HG02763 (cell line): ENCODE results near the gene TEDDM1.

ENCODE experiments used
- ATAC-seq: cut with Tn5 transposase; IDR thresholded peaks from one replicate; pipeline ENCODE4 v1.9.1; 2021; ENCODE audit warnings: mild to moderate bottlenecking, moderate library complexity; ENCODE audit not compliant: unreplicated experiment

TEDDM1 gene

DNA sequence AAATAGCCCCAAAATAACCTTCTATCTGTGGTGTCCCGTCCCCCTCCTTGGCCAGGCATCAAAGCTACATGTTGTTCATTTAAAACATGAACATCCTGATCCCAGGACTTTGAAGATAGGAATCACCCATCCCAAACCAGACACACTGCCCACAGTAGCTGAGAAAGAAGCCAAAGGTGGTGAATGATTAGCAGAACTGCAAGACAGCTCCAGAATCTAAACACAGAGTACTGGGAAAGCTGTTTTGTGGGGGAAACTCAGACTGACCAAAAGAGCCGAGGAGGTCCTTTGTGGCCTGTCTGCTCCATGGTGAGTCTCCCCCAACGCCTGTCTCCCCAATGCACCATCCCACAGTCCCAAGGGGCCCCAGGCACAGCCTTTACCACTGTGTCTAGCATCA lies 7.3 kb upstream of the TEDDM1 start:
- ATAC-seq: no peak

DNA sequence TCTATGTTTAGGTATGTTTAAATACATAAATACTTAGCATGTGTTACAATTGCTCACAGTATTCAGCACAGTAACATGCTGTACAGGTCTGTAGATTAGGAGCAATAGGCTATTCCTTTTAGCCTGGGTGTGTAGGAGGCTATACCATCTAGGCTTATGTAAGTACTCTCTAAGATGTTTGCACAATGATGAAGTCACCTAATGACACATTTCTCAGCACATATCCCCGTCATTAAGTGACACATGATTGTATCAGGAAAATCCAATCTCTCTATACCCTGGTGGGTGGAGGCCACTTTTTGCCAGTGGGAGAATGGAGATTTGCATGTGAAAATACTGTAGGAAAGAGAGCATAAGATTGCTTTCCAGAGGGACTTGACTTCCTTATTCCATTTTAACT lies 5.5 kb upstream of the TEDDM1 start:
- no peak for ATAC-seq

DNA sequence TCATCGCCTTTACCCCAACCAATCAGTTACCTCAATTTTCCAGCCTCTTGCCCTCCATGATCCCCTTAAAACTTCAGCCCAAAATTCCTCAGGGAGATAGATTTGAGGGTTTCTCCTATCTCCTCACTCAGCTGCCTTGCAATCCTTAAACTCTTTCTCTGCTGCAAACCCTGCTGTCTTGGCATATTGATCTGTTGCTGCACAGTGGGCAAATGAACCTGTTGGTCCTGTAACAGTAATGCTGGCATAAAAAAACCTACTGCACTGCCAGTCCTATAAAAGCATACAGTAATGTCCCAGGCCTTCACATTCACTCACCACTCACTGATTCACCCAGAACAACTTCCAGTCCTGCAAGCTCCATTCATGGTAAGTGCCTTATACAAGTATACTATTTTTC lies 5.1 kb upstream of the TEDDM1 start:
- ATAC-seq: no peak

DNA sequence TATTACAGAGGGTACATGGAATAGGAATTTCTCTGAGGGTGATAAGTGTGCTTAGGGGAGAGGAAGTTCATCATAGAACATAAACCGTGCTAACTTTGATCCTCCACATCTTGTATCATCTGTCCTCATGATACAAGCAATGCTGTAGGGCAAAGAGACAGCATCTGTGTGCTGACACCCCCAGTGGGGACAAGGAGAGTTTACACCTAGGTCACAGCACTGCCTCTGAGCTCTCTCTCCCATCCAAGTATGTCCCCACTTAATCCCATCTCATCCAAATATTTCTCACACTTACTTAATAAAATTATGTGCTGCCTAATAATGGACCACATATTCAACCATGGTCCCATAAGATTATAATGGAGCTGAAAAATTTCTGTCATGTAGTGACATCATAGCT lies 4.3 kb upstream of the TEDDM1 start:
- ATAC-seq: no peak

DNA sequence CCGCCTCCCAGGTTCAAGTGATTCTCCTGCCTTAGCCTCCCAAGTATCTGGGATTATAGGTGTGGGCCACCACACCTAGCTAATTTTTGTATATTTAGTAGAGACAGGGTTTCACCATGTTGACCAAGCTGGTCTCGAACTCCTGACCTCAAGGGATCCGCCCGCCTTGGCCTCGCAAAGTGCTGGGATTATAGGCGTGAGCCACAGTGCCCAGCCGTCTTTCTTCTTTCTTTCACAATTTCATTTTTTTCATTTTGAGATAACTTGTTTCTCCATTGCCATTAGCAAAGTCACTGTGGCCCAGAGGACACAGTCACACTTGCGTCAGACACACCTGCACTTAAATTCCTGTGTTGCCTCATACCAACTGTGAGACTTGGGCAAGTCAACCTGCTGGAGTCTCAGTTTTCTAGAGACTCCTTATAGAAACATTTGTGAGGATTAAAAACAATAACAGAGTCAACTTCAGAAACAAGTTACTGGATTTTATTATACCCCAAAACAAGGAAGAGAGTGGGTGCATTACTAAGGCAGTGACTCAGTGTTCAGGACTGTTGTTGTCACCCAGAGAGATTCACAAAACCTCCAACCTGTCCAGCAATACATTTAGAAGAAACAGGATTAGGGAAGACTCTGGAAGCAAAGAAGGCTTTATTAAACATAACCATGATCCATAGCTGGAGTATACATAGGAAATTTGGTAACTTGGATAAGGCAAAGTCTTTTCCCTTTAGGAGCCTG lies 2.6 kb downstream of the TEDDM1 start:
- ATAC-seq: no peak

DNA sequence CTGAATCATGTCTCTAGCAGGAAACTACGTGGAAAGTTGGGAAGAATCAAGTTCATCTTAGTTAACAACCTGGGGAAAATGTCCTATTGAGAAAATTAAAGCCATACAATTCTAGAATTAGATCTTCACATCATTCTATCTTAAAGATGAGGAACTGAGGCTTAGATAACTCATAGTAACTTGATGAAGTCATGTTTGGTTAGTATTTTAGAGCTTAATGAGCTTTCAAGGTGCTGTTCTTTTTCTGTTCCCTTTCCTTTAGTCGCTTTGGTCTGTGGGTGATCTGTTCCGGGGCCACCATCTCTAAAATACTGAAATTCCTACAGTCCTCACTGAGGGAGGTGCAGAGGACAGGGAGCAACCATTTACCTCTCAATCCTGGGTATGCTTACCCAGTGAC lies 4.6 kb downstream of the TEDDM1 start:
- ATAC-seq: no peak

DNA sequence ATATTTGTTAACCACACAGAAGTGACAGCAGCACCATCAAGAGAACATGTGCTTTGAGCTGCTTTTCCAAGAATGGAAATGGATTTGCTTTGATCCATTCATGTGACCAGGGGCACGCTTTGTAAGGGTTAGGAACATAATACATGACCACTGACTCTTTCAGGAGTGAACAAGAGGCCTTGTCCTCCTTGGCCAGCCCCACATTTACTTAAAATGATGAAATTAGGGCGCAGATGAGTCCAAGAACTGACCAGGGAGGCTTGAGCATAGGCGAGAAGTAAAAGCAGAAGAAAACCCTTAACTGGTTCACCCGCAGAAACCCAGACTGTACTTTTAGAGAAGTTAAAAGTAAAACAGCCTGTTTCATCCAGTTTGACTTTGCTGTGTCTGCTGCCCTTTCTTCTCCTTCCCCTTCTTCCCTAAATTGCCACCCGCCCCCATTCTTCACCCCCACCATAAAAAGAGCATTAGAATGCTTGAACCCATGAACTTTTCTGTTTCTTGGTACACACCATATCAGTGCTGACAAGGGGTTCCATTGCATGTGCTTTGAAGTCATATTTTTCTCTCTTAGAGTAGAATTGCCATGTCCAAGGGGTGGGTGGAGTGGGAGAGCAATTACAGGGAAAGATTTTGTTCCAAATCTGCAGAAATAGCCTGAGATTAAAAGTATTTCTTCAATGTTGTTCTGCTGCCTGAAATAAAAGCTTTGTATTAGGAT lies 6.3 kb downstream of the TEDDM1 start:
- ATAC-seq: no peak

DNA sequence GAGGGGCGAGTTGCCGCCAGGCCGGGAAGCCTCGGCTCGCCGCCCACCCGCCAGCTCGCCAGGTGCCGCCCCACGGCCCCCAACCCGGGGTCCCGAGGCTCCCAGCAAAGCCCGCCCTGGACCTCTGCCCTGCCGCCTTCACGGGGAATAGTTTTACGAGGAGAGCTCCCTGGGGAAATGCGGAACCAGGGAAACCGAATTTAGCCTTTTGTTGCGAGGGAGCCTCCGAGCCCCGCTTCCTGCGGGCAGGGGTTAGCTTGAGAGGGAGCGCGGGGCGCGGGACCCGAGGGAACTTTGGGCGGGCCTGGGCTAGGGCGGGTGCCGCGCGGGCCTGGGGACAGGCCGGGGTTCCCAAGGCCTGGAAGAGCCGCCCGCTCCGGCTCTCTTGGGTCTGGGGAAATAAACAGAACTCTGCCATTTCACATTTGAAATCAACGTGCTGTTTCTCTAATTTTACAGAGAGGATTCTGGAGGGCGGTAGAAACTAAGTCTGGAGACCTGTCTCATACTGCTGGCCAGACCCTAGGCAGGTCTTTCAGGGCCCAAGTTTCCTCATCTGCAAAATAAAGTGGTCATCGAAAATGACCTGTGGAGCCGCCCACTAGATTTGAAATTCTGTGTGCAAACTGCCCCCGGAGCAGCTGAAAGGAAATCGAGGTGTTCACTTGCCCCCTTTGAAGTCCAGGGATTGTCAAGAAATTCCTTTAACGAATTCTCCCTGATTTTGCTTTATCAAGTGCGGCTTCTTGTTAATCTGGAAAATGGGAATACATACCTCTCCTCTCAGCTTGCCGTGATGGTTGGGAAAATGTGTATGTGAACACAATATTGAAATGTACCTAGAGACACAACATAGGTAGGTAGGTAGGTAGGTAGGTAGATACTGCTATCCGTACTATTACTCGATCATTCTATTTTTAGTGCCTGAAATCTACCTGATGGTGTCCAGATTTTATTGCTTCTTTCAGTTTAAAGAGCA lies 8.1 kb downstream of the TEDDM1 start:
- no peak for ATAC-seq

DNA sequence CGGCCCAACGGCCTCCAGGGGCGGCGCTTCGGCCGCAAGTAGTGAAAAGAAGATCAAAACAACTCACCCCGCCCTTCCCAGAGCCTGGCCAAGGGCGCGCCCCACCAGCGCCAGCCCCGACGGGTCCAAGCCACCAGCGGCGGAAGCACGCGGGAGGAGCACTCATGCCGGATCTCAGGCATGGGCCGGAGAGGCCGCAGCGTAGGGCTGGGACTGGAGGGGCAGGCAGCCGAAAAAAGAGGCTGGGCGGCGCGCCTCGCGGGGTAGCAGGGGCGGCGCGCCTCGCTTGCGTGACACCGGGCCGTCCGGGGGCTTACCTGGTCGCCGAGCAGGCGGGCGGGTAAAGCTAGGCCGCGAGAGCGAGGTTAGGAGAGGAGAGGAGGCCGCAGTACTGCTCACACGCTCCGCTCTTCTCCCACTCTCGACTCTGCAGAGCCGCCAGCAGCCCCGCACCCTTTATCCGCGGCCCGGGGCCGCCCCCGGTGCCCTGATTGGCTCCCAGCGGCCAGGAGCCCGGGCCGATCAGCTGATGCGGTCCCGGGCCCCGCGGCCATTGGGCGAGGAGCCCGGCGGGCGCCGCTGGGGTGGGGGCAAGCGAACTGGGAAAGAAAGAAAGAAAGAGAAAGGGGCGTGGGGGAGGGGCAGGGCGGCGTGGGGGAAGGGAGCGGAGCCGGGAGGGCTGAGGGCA lies 9.0 kb downstream of the TEDDM1 start, which contains the start of gene GLUL:
TSS of gene GLUL (minus strand) at position 429 of the 688 bp plus-strand sequence. CDS start 3,053 bp downstream, outside the sequence.
- peak; percentile 66 for ATAC-seq

DNA sequence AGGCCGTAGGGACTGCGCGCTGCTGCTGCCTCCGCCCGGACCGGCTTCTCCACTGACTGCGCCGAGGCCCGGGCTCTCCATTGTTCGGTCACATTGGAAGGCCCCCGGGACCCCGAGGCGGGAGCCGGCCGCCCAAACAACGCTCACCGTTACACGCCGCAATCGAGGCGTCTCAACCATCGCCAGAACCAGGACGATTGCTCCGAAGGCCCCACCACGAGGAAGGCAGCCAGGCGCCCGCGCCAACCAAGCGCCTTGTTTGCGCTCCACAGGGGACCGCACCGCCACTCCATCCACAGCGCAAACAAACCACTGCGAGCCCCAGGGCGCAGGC lies 9.5 kb downstream of the TEDDM1 start:
- no peak for ATAC-seq

DNA sequence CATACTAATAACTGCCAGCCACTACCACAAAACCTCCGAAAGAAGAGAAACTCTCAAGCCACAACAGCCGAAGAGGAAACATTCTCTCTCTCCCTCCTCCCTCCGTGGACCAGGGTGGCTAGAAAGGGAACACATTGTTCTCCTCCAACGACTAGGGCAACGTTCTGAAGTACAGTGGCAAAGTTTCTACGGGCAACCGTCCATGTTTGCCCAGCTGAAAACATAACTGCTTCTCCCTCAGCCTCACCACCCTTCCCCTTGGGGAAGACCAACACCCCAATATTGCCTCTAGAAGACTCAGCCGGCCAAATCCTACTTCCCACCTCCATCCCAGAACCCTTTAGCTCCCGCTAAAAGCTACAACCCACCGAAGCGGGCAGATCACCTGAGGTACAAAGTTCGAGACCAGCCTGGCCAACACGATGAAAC lies 10.8 kb downstream of the TEDDM1 start:
- ATAC-seq: no peak

DNA sequence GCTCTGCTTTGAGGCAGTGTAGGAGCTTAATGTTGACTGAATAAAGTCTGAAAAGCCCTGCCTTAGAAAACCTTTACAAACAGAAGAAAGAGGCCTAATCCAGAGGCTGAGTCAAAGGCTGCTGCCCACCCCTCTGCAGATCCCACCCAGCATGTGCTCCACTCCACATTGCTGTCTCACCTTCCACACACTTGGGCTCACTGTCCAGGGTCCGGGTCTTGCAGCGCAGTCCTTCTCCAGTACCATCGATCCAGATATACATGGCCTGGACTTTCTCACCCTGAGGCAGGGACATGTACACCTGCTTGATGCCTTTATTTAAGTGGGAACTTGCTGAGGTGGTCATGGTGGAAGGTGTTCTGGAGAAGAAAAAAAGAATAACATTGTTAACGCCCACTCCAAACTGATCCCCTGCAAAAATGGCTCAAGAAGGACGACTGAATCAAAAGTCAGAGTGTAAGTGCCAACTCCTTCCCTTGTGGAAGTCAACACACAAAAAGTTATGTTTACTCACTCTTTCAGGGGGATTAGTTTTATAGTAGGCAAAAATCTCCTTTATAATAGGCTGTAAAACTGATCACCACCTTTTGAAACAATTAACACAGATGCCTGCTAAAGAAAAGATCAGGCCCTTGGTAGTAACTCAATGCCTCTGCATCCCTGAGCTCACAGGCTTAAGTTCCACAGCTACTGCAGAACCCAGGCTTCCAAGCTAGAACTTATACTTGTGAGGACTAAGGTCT lies 11.9 kb downstream of the TEDDM1 start:
- no peak for ATAC-seq

DNA sequence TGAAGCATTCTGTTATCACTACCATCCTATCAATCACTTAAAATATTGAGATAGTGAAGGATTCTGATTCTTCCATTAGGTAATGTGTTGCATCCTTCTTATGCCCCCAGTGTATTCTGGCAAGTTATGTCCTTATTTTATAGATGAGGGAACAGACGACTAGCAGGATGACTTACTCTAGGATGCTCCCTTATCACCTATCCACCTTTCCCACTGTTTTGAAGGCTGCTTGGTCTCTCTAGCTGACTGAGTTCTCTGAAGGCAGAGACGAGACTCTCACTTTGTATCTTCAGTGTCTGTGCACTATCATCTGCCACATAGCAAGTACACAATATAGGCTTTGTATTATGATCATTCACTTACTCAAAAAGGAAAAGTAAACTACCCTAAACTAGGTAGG lies 12.9 kb downstream of the TEDDM1 start:
- ATAC-seq: no peak

DNA sequence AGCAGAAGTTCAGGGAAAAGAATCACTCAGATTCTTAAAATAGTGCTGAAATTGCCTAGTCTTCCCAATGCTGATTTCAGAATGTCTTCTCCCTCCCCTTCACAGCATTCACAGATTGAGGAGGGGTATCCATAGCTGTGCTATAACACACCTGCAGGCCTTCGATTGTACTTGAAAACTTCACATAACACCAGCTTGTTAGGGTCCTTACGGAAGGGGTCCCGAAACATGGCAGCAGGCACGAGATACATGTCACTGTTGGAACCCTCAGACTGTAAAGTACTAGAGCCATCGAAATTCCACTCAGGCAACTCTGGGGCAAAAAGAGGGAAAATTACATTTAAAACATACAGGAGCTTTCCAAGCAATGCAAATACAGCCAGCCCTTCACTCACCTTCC lies 13.5 kb downstream of the TEDDM1 start:
- ATAC-seq: no peak

DNA sequence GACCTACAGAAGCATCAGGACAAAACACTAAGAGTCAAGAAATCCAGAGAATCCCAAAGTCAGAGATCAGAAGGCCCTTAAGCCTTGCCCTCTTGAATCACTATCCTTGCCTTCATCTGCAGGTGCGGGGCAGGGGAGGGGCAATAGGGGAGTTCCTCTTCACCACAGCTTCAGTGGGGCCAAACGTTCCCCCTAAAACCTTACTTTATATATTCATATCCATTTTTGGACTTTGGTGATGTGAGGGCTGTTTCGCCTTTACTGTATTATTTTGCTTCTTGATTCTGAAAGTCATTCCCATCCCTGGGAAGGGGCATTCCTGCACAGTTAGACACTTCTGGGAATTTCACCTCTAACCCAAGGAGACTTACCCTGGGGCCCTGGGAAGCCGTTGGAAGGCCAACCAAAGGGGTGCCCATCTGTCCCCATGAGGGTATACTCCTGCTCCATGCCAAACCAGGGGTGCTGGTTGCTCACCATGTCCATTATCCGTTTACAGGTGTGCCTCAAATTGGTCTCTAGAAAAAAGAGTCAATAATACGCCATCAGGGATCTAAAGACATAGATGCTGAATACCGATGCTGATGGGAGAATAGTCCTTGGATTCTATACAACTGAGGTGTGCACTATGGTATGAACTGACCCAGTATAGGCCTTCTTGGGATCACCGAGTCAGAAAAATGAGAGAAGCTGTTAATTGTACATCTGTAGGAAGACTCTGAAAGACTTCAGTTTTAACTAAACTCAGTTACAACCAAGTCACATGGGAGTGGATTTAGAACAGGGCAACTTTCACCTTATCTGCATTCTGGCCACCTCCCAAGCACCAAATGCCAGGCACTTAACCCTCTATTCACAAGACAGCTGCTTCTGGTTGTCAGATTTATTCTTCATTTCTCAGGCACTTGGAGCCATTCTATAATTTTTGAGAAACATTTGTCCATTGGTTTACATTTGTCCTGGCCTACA lies 14.3 kb downstream of the TEDDM1 start:
- ATAC-seq: no peak

DNA sequence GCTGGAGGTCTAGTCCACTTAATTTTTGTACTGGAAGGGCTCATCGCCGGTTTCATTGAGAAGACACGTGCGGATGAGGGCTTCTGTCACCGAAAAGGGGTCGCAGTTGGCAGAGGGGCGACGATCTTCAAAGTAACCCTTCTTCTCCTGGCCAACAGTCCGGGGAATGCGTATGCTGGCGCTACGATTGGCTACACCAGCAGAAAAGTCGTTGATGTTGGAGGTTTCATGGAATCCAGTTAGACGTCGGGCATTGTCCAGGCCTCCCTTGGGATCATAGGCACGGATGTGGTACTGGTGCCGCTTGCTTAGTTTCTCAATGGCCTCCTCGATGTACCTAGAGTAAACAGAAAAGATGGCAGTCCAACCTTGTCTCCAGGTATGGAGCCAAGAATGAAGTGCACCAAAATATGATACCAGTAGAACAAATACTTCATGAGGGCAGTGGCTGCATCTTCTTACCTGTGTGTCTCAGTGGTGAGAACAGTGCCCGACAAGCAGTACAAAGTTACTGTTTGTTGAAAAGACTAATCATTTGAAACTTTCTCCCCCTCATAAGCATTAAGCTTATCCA lies 16.0 kb downstream of the TEDDM1 start:
- no peak for ATAC-seq

DNA sequence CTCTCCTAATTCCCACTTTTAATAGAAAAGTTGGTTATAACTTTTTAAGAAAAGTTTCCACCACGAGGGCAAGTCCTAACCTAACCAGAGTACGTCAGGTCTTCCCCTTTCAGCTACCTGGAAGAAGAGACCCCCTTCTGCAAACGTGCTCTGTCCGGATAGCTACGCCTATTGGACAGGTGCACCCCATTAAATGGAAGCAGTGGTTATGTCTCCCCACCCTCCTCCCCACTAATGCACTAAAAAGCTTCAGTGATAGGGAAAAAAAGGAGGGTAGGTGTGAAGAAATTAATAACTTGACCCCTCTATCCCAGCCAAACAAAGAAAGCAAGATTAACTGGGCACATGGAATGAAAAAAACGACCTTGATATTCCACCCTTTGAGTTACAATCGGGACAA lies 16.5 kb downstream of the TEDDM1 start:
- ATAC-seq: no peak

DNA sequence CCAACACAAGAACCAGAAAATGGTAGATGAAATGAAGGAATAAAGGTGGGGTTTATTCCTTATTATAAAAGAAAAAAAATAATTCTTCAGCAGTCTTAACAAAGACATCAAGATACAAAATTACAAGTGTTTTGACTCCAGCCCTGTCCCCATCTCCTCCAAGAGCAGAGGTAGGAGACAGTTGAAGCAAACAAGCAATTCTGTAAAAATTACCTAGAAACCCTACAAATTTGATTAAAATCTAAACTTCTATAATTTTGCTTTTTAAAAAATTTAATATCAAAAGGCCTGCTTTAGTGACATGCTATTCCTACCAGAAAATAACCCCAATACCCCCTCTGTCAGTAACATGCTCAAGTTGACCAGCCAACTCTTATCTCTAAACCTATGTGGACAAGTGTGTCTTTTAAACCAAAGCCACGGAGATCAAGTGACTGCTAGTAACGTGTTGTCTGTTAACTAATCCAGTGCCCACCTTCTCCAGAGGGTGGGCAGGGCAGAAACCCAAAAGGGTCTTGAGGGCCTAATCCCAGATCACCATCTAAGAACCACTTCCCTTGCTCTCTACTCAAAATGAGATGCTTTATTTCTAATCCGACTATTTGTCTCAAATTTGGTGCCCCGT lies 17.3 kb downstream of the TEDDM1 start:
- ATAC-seq: no peak
